Measurements from ENCODE around the gene SPRR1B.

The SPRR1B gene

DNA sequence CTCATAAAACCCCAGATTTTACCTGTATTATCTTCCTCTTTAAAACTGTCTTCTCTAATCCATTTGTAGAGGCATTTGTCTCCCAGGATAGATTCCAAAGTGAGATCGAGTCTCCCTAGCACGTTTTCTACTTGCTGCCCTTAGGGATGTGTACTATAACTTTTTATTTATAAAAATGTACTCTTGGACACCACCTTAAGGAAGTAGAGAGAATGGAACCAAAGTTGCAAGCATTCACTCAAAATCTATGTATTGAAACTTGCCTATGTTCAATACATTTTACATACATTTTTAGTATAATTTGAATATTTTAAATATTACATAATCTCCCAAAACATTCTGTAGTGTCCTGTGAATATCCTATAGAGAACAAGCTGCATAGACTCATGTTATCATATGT, 27.2 kb downstream of the SPRR1B start:
- POLR2A ChIA-PET, result no interaction called here

DNA sequence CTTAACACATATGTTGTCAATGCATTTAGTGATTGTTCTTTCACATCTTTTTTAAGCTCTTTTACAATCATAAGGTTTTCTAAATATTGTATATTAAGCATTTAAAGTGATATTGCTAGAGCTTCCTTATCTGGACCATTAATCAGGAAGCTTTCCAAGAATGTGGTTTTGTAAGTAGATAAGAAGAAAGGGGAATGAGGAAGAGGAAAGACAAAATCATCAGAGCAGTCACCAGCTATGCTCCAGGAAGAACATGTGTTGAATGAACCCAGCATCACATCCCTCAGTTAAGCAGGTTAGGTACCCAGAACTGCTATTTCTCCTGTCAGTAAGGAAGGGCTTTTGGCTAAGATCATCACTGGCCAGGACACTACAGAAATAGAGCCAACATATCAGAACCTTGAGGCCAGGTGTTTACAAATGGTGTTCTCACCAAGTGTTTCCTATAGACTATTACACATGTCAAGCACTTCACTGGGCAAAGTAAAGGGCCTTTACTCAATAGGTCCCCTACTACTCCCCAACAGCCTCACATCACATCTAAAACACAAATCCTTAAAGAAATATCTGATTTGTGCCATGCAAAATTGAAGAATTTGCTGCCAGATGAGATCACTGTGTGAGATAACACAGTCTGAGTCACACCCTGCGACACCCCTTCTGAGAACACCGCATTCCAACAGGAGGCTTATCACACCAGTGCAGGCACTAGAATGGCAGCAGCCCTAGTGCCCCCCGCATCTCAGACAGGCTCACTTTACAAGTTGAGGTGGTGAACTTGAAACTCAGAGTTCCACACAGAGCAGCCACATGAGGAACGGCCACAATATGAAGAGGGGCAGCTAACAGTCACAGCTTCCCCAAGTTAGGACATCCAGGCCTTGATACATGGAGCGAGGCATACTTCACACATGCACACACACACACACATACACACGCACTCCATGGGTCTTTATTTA, 28.1 kb downstream of the SPRR1B start:
- CTCF ChIA-PET, result interaction anchor here (0.8 to 1.3 kb wide), 5 partner anchors 10 to 355 kb away, joined by 3 read pairs; no protein-coding TSS in a partner anchor

More for the DNA sequence above, 27.2 kb downstream of the SPRR1B start:
- H3K9me3 ChIP-seq (ENCODE audit: control insufficient read depth, insufficient read depth, low read depth, low read length), result no peaks in the 10 kb centered on the region
- CTCF ChIA-PET, result interaction anchor here (0.6 to 1.3 kb wide), 4 partner anchors 9 to 942 kb away, joined by 3 to 4 read pairs (median 3); no protein-coding TSS in a partner anchor
- TF ChIP-seq TCF7L2 (IDR thresholded peaks at IDR 0.05; ENCODE audit: borderline replicate concordance, low read depth, low read length), result no peak
- TF ChIP-seq, protein P1, sequence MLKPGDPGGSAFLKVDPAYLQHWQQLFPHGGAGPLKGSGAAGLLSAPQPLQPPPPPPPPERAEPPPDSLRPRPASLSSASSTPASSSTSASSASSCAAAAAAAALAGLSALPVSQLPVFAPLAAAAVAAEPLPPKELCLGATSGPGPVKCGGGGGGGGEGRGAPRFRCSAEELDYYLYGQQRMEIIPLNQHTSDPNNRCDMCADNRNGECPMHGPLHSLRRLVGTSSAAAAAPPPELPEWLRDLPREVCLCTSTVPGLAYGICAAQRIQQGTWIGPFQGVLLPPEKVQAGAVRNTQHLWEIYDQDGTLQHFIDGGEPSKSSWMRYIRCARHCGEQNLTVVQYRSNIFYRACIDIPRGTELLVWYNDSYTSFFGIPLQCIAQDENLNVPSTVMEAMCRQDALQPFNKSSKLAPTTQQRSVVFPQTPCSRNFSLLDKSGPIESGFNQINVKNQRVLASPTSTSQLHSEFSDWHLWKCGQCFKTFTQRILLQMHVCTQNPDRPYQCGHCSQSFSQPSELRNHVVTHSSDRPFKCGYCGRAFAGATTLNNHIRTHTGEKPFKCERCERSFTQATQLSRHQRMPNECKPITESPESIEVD (tag by site-specific recombination; IDR thresholded peaks at IDR 0.05), result no peak
- no peak for TF ChIP-seq ZFHX2 (tag by site-specific recombination; conservative IDR thresholded peaks at IDR 0.05)
- H3K27ac ChIP-seq (ENCODE audit: extremely low read depth, low read depth, low read length), result no peak overlapping the region
- H3K4me1 ChIP-seq (ENCODE audit: control insufficient read depth, insufficient read depth, low read length), result no peaks in the 10 kb centered on the region
- H3K4me3 ChIP-seq (ENCODE audit: low read depth, low read length), result no peak overlapping the region
- H3K36me3 ChIP-seq (ENCODE audit: control insufficient read depth in 2 of 2, insufficient read depth in 1 of 2, low read length in 2 of 2), result no peaks in the 10 kb centered on the region

More for the DNA sequence above, 28.1 kb downstream of the SPRR1B start:
- TF ChIP-seq, protein P2, sequence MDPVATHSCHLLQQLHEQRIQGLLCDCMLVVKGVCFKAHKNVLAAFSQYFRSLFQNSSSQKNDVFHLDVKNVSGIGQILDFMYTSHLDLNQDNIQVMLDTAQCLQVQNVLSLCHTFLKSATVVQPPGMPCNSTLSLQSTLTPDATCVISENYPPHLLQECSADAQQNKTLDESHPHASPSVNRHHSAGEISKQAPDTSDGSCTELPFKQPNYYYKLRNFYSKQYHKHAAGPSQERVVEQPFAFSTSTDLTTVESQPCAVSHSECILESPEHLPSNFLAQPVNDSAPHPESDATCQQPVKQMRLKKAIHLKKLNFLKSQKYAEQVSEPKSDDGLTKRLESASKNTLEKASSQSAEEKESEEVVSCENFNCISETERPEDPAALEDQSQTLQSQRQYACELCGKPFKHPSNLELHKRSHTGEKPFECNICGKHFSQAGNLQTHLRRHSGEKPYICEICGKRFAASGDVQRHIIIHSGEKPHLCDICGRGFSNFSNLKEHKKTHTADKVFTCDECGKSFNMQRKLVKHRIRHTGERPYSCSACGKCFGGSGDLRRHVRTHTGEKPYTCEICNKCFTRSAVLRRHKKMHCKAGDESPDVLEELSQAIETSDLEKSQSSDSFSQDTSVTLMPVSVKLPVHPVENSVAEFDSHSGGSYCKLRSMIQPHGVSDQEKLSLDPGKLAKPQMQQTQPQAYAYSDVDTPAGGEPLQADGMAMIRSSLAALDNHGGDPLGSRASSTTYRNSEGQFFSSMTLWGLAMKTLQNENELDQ (tag by site-specific recombination; IDR thresholded peaks at IDR 0.05; ENCODE audit: low read depth), result no peak
- TF ChIP-seq ZNF157 (tag by site-specific recombination; IDR thresholded peaks at IDR 0.05) (no peak), ZNF510 (tag by site-specific recombination; IDR thresholded peaks at IDR 0.05; ENCODE audit: insufficient replicate concordance) (no peak), ZNF248 (tag by site-specific recombination; IDR thresholded peaks at IDR 0.05) (no peak), SETDB1 (IDR thresholded peaks at IDR 0.05; ENCODE audit: insufficient read length, low read length) (no peak), ZNF174 (tag by site-specific recombination; IDR thresholded peaks at IDR 0.05) (no peak), ZNF670 (tag by site-specific recombination; IDR thresholded peaks at IDR 0.05; ENCODE audit: low read depth) (no peak), ZNF133 (tag by site-specific recombination; IDR thresholded peaks at IDR 0.05) (no peak), ZBTB7A (tag by site-specific recombination; IDR thresholded peaks at IDR 0.05; ENCODE audit: low read depth) (no peak)
- TF ChIP-seq, protein P3, sequence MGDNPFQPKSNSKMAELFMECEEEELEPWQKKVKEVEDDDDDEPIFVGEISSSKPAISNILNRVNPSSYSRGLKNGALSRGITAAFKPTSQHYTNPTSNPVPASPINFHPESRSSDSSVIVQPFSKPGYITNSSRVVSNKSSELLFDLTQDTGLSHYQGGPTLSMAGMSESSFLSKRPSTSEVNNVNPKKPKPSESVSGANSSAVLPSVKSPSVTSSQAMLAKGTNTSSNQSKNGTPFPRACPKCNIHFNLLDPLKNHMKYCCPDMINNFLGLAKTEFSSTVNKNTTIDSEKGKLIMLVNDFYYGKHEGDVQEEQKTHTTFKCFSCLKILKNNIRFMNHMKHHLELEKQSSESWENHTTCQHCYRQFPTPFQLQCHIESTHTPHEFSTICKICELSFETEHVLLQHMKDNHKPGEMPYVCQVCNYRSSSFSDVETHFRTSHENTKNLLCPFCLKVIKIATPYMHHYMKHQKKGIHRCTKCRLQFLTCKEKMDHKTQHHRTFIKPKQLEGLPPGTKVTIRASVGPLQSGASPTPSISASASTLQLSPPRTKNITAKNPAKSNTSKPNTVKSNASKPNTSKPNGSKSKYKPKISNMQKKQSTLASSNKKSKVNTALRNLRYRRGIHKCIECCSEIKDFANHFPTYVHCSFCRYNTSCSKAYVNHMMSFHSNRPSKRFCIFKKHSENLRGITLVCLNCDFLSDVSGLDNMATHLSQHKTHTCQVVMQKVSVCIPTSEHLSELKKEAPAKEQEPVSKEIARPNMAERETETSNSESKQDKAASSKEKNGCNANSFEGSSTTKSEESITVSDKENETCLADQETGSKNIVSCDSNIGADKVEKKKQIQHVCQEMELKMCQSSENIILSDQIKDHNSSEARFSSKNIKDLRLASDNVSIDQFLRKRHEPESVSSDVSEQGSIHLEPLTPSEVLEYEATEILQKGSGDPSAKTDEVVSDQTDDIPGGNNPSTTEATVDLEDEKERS (tag by site-specific recombination; IDR thresholded peaks at IDR 0.05), result no peak
- TF ChIP-seq, protein P4, sequence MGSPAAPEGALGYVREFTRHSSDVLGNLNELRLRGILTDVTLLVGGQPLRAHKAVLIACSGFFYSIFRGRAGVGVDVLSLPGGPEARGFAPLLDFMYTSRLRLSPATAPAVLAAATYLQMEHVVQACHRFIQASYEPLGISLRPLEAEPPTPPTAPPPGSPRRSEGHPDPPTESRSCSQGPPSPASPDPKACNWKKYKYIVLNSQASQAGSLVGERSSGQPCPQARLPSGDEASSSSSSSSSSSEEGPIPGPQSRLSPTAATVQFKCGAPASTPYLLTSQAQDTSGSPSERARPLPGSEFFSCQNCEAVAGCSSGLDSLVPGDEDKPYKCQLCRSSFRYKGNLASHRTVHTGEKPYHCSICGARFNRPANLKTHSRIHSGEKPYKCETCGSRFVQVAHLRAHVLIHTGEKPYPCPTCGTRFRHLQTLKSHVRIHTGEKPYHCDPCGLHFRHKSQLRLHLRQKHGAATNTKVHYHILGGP (tag by site-specific recombination; IDR thresholded peaks at IDR 0.05), result no peak
- Histone ChIP-seq H3K4me3 (ENCODE audit: low read depth, low read length) (no peak overlapping the region), H3K36me3 (ENCODE audit: control insufficient read depth in 2 of 2, insufficient read depth in 1 of 2, low read length in 2 of 2) (no peaks in the 10 kb centered on the region), H3K27ac (ENCODE audit: extremely low read depth, low read depth, low read length) (no peak overlapping the region), H3K4me1 (ENCODE audit: control insufficient read depth, insufficient read depth, low read length) (no peaks in the 10 kb centered on the region), H3K9me3 (ENCODE audit: control insufficient read depth, insufficient read depth, low read depth, low read length) (no peaks in the 10 kb centered on the region)
- POLR2A ChIA-PET, result no interaction called here

Data from HEK293 (cell line).